HG03469 (cell line): ENCODE results near the gene CTXN1.
"Not testable (repeated sequence)": the region's sequence is repeated elsewhere in the genome, so short reads cannot be mapped to it uniquely, and the experiment has no call there.

Experiments used
- ATAC-seq: cut with Tn5 transposase; IDR thresholded peaks from one replicate; pipeline ENCODE4 v1.9.1; 2021; ENCODE audit warnings: mild to moderate bottlenecking, moderate library complexity, moderate number of reproducible peaks; ENCODE audit not compliant: unreplicated experiment

The CTXN1 gene

GRCh38 chr19:7926021-7926726, at the start of gene CTXN1:
Gene CTXN1 (minus strand): TSS chr19:7926135. CDS start chr19:7925538, 597 bp downstream.
- ATAC-seq = no peak

GRCh38 chr19:7975037-7975436, 49.1 kb upstream of the CTXN1 start:
- ATAC-seq = no peak

- no peak for ATAC-seq
Observed at GRCh38 chr19:7973883-7974282, 47.9 kb upstream of the CTXN1 start.

- ATAC-seq = no peak
Observed at GRCh38 chr19:7971553-7972520, 45.9 kb upstream of the CTXN1 start.

- ATAC-seq = no peak
Observed at GRCh38 chr19:7970716-7971448, 44.9 kb upstream of the CTXN1 start.

GRCh38 chr19:7969555-7969939, 43.6 kb upstream of the CTXN1 start:
- no peak for ATAC-seq

GRCh38 chr19:7968796-7969554, 43.0 kb upstream of the CTXN1 start:
- no peak for ATAC-seq

- no peak for ATAC-seq
Observed at GRCh38 chr19:7968008-7968795, 42.3 kb upstream of the CTXN1 start.

- ATAC-seq = no peak
Observed at GRCh38 chr19:7965921-7966665, 40.2 kb upstream of the CTXN1 start.

- ATAC-seq = no peak
Observed at GRCh38 chr19:7965259-7965841, 39.4 kb upstream of the CTXN1 start.

- no peak for ATAC-seq
Observed at GRCh38 chr19:7963566-7963965, 37.6 kb upstream of the CTXN1 start.

GRCh38 chr19:7962644-7963268, 36.8 kb upstream of the CTXN1 start:
- ATAC-seq = no peak

GRCh38 chr19:7961920-7962626, 36.1 kb upstream of the CTXN1 start:
- no peak for ATAC-seq

- not testable (repeated sequence) for ATAC-seq
Observed at GRCh38 chr19:7961082-7961481, 35.1 kb upstream of the CTXN1 start.

- no peak for ATAC-seq
Observed at GRCh38 chr19:7959211-7959610, 33.3 kb upstream of the CTXN1 start.

GRCh38 chr19:7955696-7956095, 29.8 kb upstream of the CTXN1 start:
- ATAC-seq = no peak

- ATAC-seq = no peak
Observed at GRCh38 chr19:7953576-7953975, 27.6 kb upstream of the CTXN1 start.

GRCh38 chr19:7953060-7953459, 27.1 kb upstream of the CTXN1 start:
- ATAC-seq = no peak
